Activated T-helper 1 cell treated with anti-CD3 and anti-CD28 coated beads, Interleukin-2, amount 50 U/mL, for 16 hours (primary cell): ENCODE results near the gene AMZ2.

Experiments used
- DNase-seq, 2 donors: peaks; one replicate each; pipeline ENCODE4 v3.0.0-alpha.2; 2020; ENCODE audit warnings: low read depth in 1 of 2, low spot score in 1 of 2

AMZ2 gene

GRCh38 chr17:68290268-68290954, 42.6 kb downstream of the AMZ2 start:
- peak; percentile 34 to 52 for DNase-seq

- peak; percentile 64 to 78 for DNase-seq
Observed at GRCh38 chr17:68290955-68291835, 43.4 kb downstream of the AMZ2 start, which contains the start of the genes ARSG and SLC16A6. ARSG (plus strand) TSS chr17:68291495; CDS start chr17:68307494, 15,999 bp downstream. SLC16A6 (minus strand) TSS chr17:68291127; CDS start chr17:68278320, 12,807 bp downstream.

- peak; percentile 84 to 86 for DNase-seq
Observed at GRCh38 chr17:68291836-68292688, 44.2 kb downstream of the AMZ2 start.

GRCh38 chr17:68292689-68293040, 44.8 kb downstream of the AMZ2 start:
- DNase-seq, result no peak

- DNase-seq, result no peak
Observed at GRCh38 chr17:68293490-68294195, 45.8 kb downstream of the AMZ2 start.

GRCh38 chr17:68294196-68294555, 46.3 kb downstream of the AMZ2 start:
- no peak for DNase-seq

GRCh38 chr17:68294617-68295016, 46.8 kb downstream of the AMZ2 start:
- DNase-seq, result no peak

GRCh38 chr17:68295086-68295485, 47.2 kb downstream of the AMZ2 start:
- DNase-seq, result peak in 1 of 2 donors; percentile 23

GRCh38 chr17:68296217-68297191, 48.7 kb downstream of the AMZ2 start:
- DNase-seq, result peak; percentile 19 to 26

GRCh38 chr17:68297195-68297594, 49.4 kb downstream of the AMZ2 start:
- no peak for DNase-seq

GRCh38 chr17:68298601-68299000, 50.8 kb downstream of the AMZ2 start:
- DNase-seq, result no peak

- DNase-seq, result no peak
Observed at GRCh38 chr17:68299817-68300216, 52.0 kb downstream of the AMZ2 start.

GRCh38 chr17:68301438-68301959, 53.7 kb downstream of the AMZ2 start:
- DNase-seq, result no peak

GRCh38 chr17:68302066-68302564, 54.3 kb downstream of the AMZ2 start:
- no peak for DNase-seq

- DNase-seq, result no peak
Observed at GRCh38 chr17:68302666-68303065, 54.8 kb downstream of the AMZ2 start.

- DNase-seq, result no peak
Observed at GRCh38 chr17:68304706-68305105, 56.9 kb downstream of the AMZ2 start.

GRCh38 chr17:68305142-68305541, 57.3 kb downstream of the AMZ2 start:
- no peak for DNase-seq
